ENCODE data around the gene ARL6IP5. TPM values are rescaled to one million over a fixed set of nuclear protein-coding genes. Genes with fewer than 3 reads are reported as not detected.

The ARL6IP5 gene
- polyA plus RNA-seq, 3 donors = 95.5 to 110 (median 97.3) TPM

- DNase-seq = no peak
Measured at GRCh38 chr3:69108811-69109210, 24.1 kb downstream of the ARL6IP5 start.

GRCh38 chr3:69110941-69111546, 26.3 kb downstream of the ARL6IP5 start:
- no peak for DNase-seq

- DNase-seq = no peak
Measured at GRCh38 chr3:69113536-69113935, 28.8 kb downstream of the ARL6IP5 start.

DNA sequence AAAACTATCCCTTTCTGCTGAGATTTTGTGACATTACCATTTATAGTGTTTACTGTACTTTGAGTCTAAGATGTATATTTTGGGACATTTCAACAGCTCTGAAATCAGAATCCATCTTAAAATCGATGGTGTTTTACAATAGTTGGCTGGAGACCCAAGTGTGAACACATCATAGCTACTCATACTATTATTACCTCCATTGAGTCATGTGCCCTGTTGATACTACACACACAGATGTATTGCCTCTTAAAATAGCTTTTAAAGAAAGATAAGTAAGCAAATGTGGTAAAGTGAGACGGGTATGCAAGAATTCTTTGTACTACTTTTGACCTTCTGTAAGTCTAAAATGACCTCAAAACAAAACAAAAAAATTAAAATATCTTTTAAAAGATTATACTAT, 31.0 kb downstream of the ARL6IP5 start:
- DNase-seq = no peak

- DNase-seq = no peak
Measured at GRCh38 chr3:69116162-69116561, 31.4 kb downstream of the ARL6IP5 start.

- no peak for DNase-seq
Measured at GRCh38 chr3:69116897-69117296, 32.2 kb downstream of the ARL6IP5 start.

DNA sequence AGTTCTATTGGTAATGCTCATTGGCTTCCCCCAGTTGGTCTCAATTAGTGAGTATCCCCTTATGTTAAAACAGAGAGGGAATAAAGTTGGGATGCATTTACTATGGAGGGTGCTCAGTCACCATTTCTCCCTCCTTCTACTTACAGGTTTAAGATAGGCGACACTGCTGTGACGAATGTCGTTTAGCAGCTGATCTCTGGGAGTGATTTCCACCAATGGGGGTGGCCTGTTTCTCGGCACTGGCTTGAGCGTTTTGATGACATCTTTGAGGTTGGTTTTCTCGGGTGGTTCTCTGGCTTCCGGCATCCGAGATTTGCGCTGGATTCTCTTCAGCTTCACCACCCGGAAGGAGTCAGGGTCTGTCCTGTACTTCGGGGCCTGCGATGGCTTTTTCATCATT, 33.8 kb downstream of the ARL6IP5 start:
- no peak for DNase-seq

GRCh38 chr3:69119138-69119537, 34.4 kb downstream of the ARL6IP5 start:
- DNase-seq = no peak

DNA sequence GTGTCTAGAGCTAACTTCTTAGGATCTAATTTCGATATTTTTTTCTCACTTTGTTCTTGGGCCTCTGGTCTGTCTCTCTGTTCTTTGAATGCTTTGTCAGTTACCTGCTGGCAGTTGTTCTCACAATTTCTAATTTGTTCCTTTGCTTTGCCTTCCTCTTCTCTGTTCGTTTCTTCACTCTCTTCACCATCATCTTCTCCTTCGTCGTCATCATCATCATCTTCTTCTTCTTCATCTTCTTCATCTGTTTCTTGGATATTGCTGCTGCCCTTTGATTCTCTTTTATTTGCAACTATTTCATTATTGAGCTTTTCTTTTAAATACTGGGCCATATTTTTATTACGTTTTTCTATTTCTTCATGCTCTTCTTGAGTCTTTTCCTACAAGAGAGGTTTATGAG, 34.9 kb downstream of the ARL6IP5 start:
- no peak for DNase-seq

GRCh38 chr3:69120879-69121464, 36.2 kb downstream of the ARL6IP5 start:
- DNase-seq = peak; percentile 72

- DNase-seq = no peak
Measured at GRCh38 chr3:69121513-69121912, 36.8 kb downstream of the ARL6IP5 start.

DNA sequence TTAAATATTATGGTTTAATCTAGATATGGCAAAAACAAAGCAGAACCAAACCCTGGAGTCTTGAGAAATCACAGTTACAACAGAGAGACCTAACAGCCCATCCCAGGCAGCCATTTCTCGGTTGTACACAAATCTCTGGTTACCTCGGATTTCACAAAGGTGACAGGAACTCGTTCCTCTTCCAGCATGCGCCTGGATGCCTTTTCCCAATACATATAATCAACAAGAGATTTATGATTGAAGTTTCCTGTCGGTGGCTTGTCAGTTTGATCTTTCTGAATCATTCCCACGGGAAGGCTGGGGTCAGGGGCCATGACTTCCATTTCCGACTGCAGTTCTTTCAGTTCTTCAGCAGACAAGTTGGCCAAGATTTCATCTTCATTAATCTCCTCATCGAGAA, 37.2 kb downstream of the ARL6IP5 start:
- no peak for DNase-seq

- DNase-seq = no peak
Measured at GRCh38 chr3:69122403-69122802, 37.7 kb downstream of the ARL6IP5 start, which contains the start of gene LMOD3. Gene LMOD3, minus strand, starts transcription at chr3:69122595. Its CDS starts 209 bp downstream, at chr3:69122386.

DNA sequence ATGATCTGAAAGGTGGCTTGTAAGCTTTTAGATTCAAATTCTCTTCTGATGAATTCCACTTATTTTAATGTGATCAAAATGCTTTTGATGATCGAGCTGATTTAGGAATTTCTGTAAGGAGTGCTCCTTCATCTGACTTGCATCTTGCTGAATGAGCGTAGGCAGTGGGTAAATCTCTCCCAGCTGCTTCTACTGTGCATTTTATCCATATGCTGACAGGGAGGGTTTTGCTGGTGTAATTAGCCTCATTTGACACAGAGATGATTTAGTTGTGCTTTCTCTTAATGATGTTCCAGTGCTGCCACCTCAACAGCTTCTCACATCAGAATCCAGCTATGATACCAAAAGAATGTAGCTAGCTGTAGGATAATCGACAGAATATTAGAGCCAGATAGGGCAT, 41.5 kb downstream of the ARL6IP5 start:
- no peak for DNase-seq

DNA sequence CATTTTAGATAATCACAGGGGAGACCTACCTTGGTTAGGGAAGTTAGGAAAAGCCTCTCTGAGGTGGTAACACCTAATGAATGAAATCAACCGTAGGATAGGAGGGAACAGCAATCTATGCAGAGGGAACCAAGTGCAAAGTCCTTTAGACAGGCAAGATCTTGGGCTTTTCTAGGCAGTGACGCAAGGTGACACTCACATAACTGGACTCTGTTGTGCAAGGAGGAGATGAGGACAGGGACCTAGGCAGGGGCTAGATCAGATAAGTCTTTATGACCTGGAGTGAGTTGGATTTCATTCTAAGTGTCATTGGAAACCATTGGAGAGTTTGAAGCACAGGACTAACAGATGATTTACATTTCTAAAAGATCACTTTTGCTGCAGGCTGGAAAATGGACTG, 42.3 kb downstream of the ARL6IP5 start:
- DNase-seq = no peak

- DNase-seq = no peak
Measured at GRCh38 chr3:69128509-69128908, 43.8 kb downstream of the ARL6IP5 start.

DNA sequence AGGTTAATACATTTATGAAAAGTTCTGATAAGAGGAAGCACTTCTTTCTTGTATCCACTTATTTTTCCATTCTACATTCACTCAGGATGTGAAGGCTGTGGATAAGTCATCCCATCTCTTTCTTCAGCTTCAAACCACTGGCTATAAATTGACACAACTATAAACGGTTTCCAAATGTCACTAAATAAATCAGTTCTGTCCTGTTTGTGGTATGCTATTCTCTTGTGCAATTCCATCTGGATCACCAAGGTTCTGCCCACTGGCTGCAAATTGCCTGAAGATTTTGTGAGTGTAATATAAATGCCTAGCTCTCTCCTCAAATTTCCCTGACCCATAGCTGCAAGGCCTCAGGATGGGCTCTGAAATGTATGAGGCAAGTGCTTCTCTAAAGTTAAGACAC, 44.8 kb downstream of the ARL6IP5 start:
- no peak for DNase-seq

DNA sequence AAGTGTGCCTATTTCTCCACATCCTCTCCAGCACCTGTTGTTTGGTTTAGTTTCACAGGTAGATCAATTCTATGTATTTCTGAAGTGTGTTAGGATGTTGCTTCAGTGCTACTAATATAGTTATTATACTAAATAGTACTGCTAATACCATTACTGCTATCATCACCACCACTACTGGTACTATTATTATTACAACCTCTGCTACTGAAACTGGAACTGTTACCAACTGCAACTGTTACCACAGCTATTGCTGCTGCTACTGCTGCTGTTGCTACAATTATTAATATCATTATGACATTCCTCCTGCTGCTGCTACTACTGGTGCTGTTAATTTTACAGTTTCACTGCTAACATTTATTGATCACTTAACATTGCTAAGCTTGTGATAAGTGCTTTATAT, 46.0 kb downstream of the ARL6IP5 start:
- no peak for DNase-seq

- DNase-seq = no peak
Measured at GRCh38 chr3:69137005-69137404, 52.3 kb downstream of the ARL6IP5 start.

GRCh38 chr3:69137412-69137811, 52.7 kb downstream of the ARL6IP5 start:
- no peak for DNase-seq

DNA sequence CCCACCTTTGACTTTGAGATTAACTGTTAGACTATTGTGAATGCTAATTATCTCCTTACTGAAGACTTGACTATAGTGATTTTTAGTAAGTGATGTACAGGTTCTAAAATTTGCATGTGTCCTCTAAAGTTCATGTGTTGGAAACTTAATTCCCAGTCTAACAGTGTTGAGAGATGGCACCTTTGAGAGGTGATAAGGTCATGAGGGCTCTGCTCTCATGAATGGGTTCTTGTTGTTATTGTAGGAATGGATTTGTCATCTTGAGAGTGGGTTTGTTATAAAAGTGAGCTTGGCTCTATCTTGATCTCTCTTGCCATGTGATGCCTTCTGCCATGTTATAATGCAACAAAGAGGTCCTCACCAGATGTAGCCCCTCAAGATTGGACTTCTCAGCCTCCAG, 56.6 kb downstream of the ARL6IP5 start:
- DNase-seq = no peak

DNA sequence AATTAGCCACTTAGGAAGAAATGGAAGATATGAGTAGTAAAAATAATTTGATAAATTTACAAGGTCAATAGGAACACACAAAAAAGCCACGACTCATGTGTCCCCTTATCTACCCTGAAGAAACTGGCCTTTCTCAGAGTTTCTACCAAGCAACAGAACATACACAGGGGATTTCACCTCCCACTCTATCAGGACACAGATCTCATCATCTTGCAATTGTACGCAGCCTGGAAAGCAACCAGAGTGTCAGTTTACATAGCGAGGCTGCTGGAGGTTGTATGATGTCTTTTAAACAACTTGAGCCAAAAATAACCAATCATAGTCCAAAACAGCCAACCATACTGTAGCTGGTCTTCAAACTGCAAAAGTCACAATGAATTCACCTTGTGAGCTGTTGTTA, 57.4 kb downstream of the ARL6IP5 start:
- DNase-seq = no peak

DNA sequence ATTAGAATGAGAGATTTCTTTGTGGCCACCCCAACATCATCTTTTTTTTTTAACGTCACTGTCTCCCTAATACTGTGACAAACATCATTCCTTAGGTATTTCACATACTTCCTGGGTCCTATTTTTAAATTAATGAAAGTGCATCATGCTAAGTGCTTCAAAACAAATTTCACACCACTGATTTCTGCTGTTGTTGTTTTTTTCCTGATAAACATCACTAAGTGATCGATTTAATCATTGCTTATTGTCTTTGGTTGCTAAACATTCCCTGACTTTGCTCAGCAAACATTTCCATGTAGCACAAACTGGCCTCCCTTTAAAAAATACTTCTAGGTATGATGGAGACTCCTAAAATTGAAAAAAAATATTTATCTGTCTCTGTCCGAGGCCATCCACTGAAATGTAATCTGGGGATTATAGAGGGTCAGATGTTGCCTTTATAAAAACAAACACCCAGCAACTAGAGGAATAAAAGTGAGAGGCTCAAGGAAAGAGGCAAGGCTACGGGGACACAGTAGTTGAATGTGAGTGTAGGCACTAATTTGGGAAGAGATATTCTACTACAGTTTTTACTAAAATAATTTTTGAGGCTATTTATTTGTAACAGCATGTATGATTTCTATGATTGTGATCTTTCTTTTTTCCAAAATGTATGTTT, 58.2 kb downstream of the ARL6IP5 start:
- no peak for DNase-seq

DNA sequence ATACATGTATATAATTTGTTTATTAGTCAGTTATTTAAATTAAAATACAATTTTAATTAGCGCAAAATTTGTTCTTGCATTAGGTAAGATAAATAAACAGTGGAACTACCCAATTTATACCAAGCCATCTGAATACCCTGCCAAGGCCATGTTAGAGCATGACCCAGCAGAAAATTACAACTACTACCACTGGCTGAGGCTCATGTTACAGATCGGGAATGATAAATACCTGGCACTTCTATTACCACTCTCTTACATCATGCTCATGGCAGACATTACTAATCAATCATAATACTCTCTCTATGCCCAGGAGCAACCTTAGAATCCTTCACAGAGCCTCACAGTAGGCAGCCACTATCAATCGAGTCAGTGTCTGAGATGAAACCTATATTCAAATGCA, 58.9 kb downstream of the ARL6IP5 start:
- DNase-seq = no peak

Data from renal pelvis (tissue), 4 donors.